GM18505 (cell line): ENCODE results near the gene SLC7A4.

Experiments
- ATAC-seq: cut with Tn5 transposase; IDR thresholded peaks from one replicate; pipeline ENCODE4 v1.9.1; 2021; ENCODE audit not compliant: unreplicated experiment
- POLR2A ChIP-seq: IDR thresholded peaks from 4 replicates; pipeline ENCODE4 v1.6.1; 2011; ENCODE audit warnings: borderline replicate concordance; ENCODE audit not compliant: insufficient read depth, insufficient read length; ENCODE audit errors: extremely low read depth

SLC7A4 gene

DNA sequence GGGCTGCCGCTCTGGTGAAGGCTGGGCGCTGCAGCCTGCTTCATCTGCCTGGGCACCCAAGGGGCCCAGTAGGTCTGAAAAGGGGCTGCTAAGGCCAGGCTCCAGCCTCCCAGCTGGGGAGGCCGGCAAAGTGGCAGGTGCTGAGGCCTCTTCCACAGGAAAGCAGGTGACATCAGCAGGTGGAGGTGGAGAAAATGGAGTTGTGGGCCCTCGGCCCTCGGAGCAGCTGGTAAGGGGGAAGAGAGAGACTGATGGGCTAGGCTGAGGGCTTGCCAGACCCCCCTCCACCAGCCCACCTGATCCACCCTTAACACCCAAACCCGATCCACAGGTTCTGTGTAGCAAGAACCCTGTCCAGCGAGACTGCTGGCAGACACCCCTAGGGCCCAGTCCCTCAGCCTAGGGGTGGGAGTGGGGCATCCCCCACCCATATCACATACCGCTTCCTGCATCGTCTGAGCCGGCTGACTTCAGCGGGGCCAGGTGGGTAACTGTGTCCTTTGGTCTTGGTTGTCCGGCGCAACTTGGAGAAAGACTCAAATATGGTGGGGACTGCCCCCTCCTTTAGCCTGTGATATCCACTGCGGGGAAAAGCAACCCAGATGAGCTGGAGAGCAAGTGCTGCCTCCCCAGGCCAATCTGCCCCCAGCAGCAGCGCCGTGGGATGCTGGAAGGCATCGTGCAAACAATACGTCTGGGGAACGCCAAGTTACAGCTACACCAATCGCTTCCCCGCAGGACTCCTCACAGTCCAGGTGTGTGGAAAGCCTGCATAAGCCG, 32.0 kb downstream of the SLC7A4 start:
- TF ChIP-seq POLR2A: no peak
- ATAC-seq: no peak

DNA sequence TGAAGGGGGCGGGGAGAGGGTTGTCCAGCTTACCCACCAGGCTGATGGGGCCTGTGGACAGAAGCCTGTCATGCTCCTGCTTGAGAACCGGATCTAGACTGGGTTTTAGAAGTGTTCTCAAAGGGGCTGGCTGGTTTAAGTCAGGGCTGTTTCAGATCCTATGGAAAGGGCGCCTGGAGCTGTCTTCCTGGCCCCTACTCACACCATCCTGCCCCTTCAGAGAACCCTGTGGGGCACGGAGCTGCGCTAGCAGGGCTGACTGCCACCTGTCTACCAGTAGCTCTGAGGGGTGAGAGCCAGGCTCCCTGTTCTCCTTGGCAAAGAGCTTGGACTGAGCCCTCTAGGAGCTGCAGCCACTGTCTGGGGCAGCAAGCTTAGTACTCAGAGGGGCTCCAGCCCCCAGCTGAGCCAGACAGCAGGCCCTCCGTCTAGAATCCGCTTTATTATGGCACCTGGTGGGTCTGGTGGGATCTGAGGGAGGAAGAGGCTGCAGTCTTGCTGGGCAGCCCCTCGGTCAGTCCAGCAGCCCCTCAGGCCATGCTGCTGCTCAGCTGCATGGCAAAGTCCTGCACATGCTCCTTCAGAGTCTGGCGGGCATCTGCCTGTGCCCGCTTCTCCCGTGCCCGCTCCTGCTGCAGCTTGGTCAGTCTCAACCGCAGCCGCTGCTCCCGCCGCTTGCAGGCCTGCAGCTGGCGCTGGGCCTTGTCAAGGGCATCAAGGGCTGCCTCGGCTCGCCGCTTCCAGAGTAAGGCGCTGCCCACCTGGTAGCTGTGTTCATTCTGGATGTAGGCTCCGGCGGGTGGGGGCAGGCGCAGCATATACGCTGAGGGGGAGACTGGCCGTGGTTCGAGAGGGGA, 32.8 kb downstream of the SLC7A4 start:
- TF ChIP-seq POLR2A: no peak

GRCh38 chr22:20998411-20999336, 33.7 kb downstream of the SLC7A4 start:
- ATAC-seq: no peak
- TF ChIP-seq POLR2A: no peak

More for the DNA sequence above, 32.8 kb downstream of the SLC7A4 start:
- no peak for ATAC-seq

GRCh38 chr22:20997536-20998257, 34.7 kb downstream of the SLC7A4 start:
- no peak for ATAC-seq
- TF ChIP-seq POLR2A: peak; percentile 23

DNA sequence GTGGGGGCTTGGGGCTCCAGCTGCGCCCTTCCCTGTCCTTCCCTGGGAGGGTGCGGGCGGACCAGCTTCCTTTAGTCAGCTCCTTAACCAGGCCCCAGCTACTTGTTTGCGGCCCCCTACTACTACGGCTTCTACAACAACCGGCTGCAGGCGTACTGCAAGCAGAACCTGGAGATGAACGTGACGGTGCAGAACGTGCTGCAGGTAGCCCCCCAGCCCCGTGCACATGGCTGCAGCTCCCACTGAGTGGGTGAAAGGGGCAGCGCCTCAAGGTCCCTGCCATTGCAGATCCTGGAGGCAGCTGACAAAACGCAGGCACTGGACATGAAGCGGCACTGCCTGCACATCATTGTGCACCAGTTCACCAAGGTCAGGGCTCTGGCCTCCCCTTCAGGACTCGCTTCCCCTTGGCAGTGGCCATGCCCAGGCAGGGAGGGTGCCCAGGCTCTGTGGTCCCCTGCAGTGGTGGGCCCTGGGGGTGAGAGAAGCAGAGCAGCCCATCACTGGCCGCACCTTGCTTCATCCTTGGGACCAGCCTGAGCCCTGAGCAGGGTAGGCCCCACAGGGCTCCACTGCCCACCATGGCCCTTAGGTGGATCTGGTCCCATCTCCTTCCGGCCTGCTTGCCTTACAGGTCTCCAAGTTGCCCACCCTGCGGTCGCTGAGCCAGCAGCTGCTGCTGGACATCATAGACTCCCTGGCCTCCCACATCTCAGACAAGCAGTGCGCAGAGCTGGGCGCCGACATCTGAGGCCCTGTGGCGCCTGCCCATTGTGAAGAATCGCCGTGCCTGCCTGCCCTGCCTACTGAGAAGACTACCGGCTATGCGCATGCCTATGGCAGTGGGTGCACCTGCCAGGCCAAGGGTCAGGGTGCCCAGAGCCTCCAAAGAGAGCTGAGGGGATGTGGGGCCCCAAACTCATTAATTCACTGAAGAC, 35.5 kb downstream of the SLC7A4 start:
- no peak for ATAC-seq
- no peak for TF ChIP-seq POLR2A

GRCh38 chr22:20996031-20996410, 36.3 kb downstream of the SLC7A4 start:
- TF ChIP-seq POLR2A: no peak
- no peak for ATAC-seq

DNA sequence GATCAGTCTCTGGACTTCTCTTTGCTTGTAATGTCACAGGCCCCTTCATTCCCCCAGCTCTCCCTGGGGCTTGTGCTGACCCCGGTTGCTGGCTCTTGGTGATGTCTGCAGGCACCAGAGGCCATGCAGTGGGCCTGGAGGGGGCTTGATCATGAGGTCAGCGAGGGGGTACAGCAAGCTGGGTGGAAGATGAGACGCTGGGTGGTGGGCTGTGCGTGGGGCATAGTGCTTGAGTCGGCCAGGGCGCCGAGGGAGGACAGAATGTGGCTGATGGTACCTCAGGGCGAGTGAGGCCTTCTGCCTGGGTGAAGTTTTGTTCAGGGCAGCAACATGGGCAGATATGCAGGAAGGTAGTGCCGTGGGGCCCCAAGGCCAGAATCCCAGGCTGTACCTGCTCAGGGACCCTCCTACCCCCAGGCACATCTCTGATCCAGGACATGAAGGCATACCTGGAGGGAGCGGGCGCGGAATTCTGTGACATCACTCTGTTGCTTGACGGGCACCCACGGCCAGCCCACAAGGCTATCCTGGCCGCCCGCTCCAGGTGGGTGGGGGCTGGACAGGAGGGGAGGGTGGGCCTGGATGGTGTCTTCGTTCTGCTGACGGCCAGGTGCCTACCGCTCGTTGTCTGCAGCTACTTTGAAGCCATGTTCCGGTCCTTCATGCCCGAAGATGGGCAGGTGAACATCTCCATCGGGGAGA, 36.9 kb downstream of the SLC7A4 start:
- no peak for ATAC-seq
- TF ChIP-seq POLR2A: no peak

DNA sequence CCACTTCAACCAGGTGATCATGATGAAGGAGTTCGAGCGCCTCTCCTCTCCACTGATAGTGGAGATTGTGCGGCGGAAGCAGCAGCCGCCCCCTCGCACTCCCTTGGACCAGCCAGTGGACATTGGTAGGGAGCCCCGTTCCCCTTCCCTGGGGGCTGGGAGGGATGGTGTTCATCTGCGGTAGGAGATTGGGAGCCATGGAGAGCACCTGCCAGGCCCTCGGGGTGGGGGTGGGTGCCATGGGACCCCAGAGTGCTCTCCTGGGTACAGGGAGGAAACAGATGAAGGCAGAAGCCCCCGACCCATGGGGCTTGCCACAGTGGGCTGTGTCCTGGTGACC, 37.5 kb downstream of the SLC7A4 start:
- TF ChIP-seq POLR2A: no peak
- no peak for ATAC-seq

- no peak for TF ChIP-seq POLR2A
- no peak for ATAC-seq
These were observed 38.0 kb downstream of the SLC7A4 start for GRCh38 chr22:20994128-20994901.

- no peak for TF ChIP-seq POLR2A
These were observed 38.8 kb downstream of the SLC7A4 start for GRCh38 chr22:20993304-20994127.

More at GRCh38 chr22:20993304-20994127, 38.8 kb downstream of the SLC7A4 start:
- ATAC-seq: no peak
